ENCODE results near the gene TH.

Gene TH

GRCh38 chr11:2169626-2170570 lies 1.7 kb downstream of the TH start:
- Mint-ChIP-seq H3K4me3 (no peak overlapping the region), H3K27ac (no peak overlapping the region), H3K27me3 (peaks cover 3% of the 10 kb centered on the region), H3K36me3 (no peaks in the 10 kb centered on the region), H3K4me1 (no peaks in the 10 kb centered on the region), H3K9me3 (no peaks in the 10 kb centered on the region)
- ATAC-seq (ENCODE audit: low read depth): no peak
- no peak for DNase-seq (ENCODE audit: low spot score in 2 of 2)

DNA sequence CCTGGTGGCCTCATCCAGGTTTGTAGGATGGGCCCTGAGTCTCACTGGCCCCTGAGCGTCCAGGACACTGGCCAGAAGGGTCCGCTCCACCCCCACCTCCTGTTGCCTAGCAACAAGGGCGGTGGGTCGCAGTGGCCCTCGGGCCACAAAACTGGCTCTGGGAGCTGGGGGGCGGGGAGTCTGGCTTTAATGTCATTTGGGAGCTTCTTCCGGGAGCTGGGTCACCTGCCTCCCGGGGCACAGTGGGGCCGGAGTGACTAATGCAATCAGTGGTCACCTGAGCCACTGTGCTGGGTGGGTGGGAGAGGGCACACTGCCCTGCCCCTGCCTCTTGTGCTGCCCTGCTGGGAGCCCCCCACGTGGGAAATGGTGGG lies 2.6 kb downstream of the TH start:
- H3K27ac Mint-ChIP-seq: no peak overlapping the region
- no peaks in the 10 kb centered on the region for H3K36me3 Mint-ChIP-seq
- H3K4me1 Mint-ChIP-seq: no peaks in the 10 kb centered on the region
- no peak for ATAC-seq (ENCODE audit: low read depth)
- no peaks in the 10 kb centered on the region for H3K9me3 Mint-ChIP-seq
- no peak for DNase-seq (ENCODE audit: low spot score in 2 of 2)
- peaks cover 3% of the 10 kb centered on the region for H3K27me3 Mint-ChIP-seq
- no peak overlapping the region for H3K4me3 Mint-ChIP-seq

DNA sequence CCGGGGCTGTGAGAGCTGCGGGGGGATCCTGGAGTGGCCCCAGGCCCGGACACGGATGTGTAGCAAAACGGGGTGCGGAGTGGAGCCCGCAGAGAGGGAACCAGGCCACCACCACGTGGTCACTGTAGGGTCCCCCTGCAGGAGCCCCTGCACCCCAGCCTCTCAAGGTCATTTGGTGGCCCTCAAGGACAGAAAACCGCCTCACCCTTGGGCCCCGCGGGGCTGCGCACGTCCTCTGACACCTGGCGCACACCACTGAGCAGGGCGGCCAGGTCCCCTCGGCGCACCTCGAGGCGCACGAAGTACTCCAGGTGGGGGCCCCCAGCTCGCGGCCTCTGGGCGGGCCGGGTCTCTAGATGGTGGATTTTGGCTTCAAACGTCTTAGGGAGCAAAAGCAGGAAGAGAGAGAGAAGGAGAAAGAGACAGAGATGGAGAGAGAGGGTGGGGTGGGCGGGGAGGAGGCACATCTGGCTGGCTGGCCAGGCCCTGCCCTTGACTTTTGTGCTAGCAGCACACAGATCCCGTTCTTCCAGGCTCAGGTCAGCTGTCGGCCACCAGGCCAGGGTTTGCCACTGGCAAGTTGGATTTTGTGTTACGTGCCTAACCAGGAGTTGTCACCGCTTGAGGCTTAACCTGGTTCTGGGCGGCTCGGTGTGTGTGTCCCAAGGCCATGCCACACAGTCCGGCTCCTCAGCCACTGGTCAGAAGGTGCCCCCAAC lies 3.2 kb downstream of the TH start:
- no peaks in the 10 kb centered on the region for H3K9me3 Mint-ChIP-seq
- peaks cover 5% of the 10 kb centered on the region for H3K27me3 Mint-ChIP-seq
- DNase-seq (ENCODE audit: low spot score in 2 of 2) (no peak), ATAC-seq (ENCODE audit: low read depth) (no peak)
- H3K4me1 Mint-ChIP-seq: no peaks in the 10 kb centered on the region
- no peak overlapping the region for H3K27ac Mint-ChIP-seq
- H3K36me3 Mint-ChIP-seq: no peaks in the 10 kb centered on the region
- H3K4me3 Mint-ChIP-seq: no peak overlapping the region

- Mint-ChIP-seq H3K4me3 (no peak overlapping the region), H3K9me3 (no peaks in the 10 kb centered on the region), H3K36me3 (no peaks in the 10 kb centered on the region), H3K27me3 (peaks cover 7% of the 10 kb centered on the region), H3K4me1 (no peaks in the 10 kb centered on the region), H3K27ac (no peak overlapping the region)
- DNase-seq (ENCODE audit: low spot score in 2 of 2) (no peak), ATAC-seq (ENCODE audit: low read depth) (no peak)
Measured at GRCh38 chr11:2167141-2168045, 4.2 kb downstream of the TH start.

GRCh38 chr11:2166091-2166851 lies 5.3 kb downstream of the TH start:
- H3K4me1 Mint-ChIP-seq: no peaks in the 10 kb centered on the region

GRCh38 chr11:2165571-2165970 lies 6.0 kb downstream of the TH start:
- ATAC-seq (ENCODE audit: low read depth) (no peak), DNase-seq (ENCODE audit: low spot score in 2 of 2) (no peak)
- Mint-ChIP-seq H3K36me3 (no peaks in the 10 kb centered on the region), H3K27me3 (peaks cover 7% of the 10 kb centered on the region), H3K9me3 (no peaks in the 10 kb centered on the region), H3K4me1 (no peaks in the 10 kb centered on the region), H3K4me3 (no peak overlapping the region), H3K27ac (no peak overlapping the region)

More at GRCh38 chr11:2166091-2166851, 5.3 kb downstream of the TH start:
- no peaks in the 10 kb centered on the region for H3K36me3 Mint-ChIP-seq
- H3K27ac Mint-ChIP-seq: no peak overlapping the region
- no peaks in the 10 kb centered on the region for H3K9me3 Mint-ChIP-seq
- DNase-seq (ENCODE audit: low spot score in 2 of 2): peak in 1 of 2 donors; percentile 51
- H3K4me3 Mint-ChIP-seq: no peak overlapping the region
- H3K27me3 Mint-ChIP-seq: peaks cover 7% of the 10 kb centered on the region
- ATAC-seq (ENCODE audit: low read depth): peak; percentile 72

DNA sequence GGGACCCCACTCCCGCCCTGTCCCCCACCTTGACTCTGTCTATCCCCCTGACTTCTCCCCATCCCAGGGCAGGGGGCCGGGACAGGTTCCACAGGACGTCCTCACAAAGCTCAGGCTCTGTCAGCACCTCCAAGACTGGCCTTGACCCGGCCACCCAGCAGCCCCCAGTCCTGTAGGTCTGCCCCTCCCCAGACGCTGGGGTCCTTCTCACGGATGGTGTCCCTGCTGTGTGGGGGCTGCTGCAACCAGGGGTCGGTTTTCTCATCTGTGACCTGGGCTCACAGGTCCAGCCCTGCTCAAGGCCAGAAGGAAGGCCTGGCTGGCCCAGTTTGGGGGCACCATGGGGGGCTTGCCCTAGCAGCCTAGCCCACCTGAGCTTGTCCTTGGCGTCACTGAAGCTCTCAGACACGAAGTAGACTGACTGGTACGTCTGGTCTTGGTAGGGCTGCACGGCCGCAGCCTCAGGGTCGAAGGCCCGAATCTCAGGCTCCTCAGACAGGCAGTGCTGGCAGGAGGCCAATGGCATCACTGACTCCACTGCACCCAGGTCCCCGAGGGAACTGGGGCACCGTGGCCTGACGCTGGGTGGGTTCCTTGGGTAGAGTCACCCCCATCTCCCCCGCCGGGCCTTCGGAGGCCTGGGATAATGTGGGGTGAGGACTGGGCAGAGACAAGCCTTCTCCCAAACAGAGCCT lies 6.6 kb downstream of the TH start:
- Mint-ChIP-seq H3K4me3 (no peak overlapping the region), H3K27ac (no peak overlapping the region), H3K36me3 (no peaks in the 10 kb centered on the region), H3K4me1 (no peaks in the 10 kb centered on the region), H3K9me3 (no peaks in the 10 kb centered on the region), H3K27me3 (peaks cover 10% of the 10 kb centered on the region)
- ATAC-seq (ENCODE audit: low read depth): no peak
- DNase-seq (ENCODE audit: low spot score in 2 of 2): no peak

GRCh38 chr11:2164081-2164480 lies 7.5 kb downstream of the TH start:
- H3K4me3 Mint-ChIP-seq: no peak overlapping the region
- H3K4me1 Mint-ChIP-seq: no peaks in the 10 kb centered on the region
- ATAC-seq (ENCODE audit: low read depth) (no peak), DNase-seq (ENCODE audit: low spot score in 2 of 2) (no peak)
- H3K36me3 Mint-ChIP-seq: no peaks in the 10 kb centered on the region
- H3K9me3 Mint-ChIP-seq: no peaks in the 10 kb centered on the region
- peaks cover 13% of the 10 kb centered on the region for H3K27me3 Mint-ChIP-seq
- no peak overlapping the region for H3K27ac Mint-ChIP-seq

DNA sequence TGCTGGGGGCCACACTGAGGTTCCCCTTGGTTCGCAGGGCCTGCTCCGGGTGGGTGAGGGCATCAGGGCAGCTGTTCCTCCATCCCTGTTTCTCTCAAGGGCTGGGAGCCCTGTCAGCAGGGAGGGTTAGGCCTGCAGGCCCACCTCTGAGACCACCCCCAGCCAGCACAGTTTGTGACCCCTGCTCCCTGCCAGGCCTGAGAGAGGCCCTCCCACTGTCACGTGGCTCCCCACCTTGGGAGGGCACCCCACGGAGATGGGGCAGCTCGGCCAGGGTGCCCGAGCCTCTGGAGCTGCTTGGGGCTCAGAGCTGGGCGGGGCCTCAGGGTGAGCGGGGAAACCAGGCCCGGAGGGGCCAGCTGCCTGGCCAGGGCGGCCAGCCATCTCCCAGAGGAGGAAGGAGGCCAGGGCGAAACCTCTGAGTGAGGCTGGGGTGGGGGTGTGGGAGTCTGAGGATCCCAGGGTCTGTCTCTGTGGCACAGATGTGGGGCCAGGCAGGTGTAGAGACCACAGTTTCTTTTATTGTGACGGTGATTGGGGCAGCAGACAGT lies 8.1 kb downstream of the TH start:
- Mint-ChIP-seq H3K27me3 (peaks cover 14% of the 10 kb centered on the region), H3K9me3 (no peaks in the 10 kb centered on the region), H3K27ac (no peak overlapping the region), H3K36me3 (no peaks in the 10 kb centered on the region), H3K4me3 (no peak overlapping the region), H3K4me1 (no peaks in the 10 kb centered on the region)
- ATAC-seq (ENCODE audit: low read depth): no peak
- no peak for DNase-seq (ENCODE audit: low spot score in 2 of 2)

GRCh38 chr11:2160736-2161259 lies 10.8 kb downstream of the TH start, which contains the start of gene INS:
TSS of gene INS (minus strand) at chr11:2161209. CDS start at chr11:2160971, 238 bp downstream.
- no peak within 1 kb of the TSS for H3K27ac Mint-ChIP-seq
- H3K4me3 Mint-ChIP-seq: no peak within 1 kb of the TSS
- no peaks in the 10 kb centered on the region for H3K4me1 Mint-ChIP-seq
- DNase-seq (ENCODE audit: low spot score in 2 of 2) (no peak), ATAC-seq (ENCODE audit: low read depth) (no peak)
- H3K36me3 Mint-ChIP-seq: no peaks in the 10 kb centered on the region
- H3K27me3 Mint-ChIP-seq: peaks cover 15% of the 10 kb centered on the region
- no peaks in the 10 kb centered on the region for H3K9me3 Mint-ChIP-seq

GRCh38 chr11:2159536-2160413 lies 11.8 kb downstream of the TH start:
- Mint-ChIP-seq H3K9me3 (no peaks in the 10 kb centered on the region), H3K27ac (no peak overlapping the region), H3K4me3 (no peak overlapping the region), H3K36me3 (no peaks in the 10 kb centered on the region), H3K4me1 (no peaks in the 10 kb centered on the region), H3K27me3 (peaks cover 16% of the 10 kb centered on the region)
- DNase-seq (ENCODE audit: low spot score in 2 of 2) (no peak), ATAC-seq (ENCODE audit: low read depth) (no peak)

DNA sequence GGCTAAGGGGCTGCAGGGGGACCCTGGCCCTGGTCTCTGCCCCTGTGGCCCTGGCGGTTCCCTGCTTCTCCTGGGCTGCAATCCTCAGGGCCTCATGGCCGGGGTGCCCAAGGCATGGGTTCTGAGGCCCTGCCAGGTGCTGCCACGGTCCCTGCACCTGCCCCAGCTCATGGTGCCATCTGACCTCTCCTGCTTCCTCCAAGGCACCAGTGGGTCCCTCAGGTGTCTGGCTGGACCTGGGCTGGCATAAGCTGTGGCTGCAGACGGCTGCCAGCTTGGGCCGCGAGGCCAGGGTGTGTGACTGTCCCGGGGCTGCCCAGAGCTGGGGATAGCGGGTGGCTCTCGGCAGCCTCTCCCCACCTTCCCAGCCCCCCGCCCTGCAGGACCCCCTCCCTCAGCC lies 12.6 kb downstream of the TH start:
- Mint-ChIP-seq H3K4me3 (no peak overlapping the region), H3K4me1 (no peaks in the 10 kb centered on the region), H3K27ac (no peak overlapping the region), H3K36me3 (no peaks in the 10 kb centered on the region), H3K27me3 (peaks cover 16% of the 10 kb centered on the region), H3K9me3 (no peaks in the 10 kb centered on the region)
- DNase-seq (ENCODE audit: low spot score in 2 of 2): no peak
- ATAC-seq (ENCODE audit: low read depth): no peak

Measured in memory B cell (primary cell).